HG02678 (cell line): ENCODE results near the gene TEKT2.
A peak's percentile ranks its signal among the peaks of the same experiment; 100 is the strongest.

Experiments
- ATAC-seq: cut with Tn5 transposase; IDR thresholded peaks from one replicate; pipeline ENCODE4 v1.9.1; 2021; ENCODE audit warnings: mild to moderate bottlenecking, moderate library complexity; ENCODE audit not compliant: unreplicated experiment

The TEKT2 gene

GRCh38 chr1:36087233-36088123 is 3.6 kb downstream of the TEKT2 start:
- no peak for ATAC-seq

- ATAC-seq, result no peak
Measured at GRCh38 chr1:36088265-36088576, 4.3 kb downstream of the TEKT2 start.

GRCh38 chr1:36088577-36089392 is 4.9 kb downstream of the TEKT2 start, which contains the start of gene ADPRS:
Gene ADPRS (plus strand): TSS chr1:36088892. CDS start chr1:36088905, 13 bp downstream.
- peak; percentile 81 for ATAC-seq

- ATAC-seq, result peak; percentile 8
Measured at GRCh38 chr1:36089393-36090121, 5.7 kb downstream of the TEKT2 start.

GRCh38 chr1:36091141-36091540 is 7.2 kb downstream of the TEKT2 start:
- ATAC-seq, result no peak

GRCh38 chr1:36091698-36092097 is 7.8 kb downstream of the TEKT2 start:
- ATAC-seq, result no peak

GRCh38 chr1:36092166-36092797 is 8.4 kb downstream of the TEKT2 start:
- no peak for ATAC-seq

GRCh38 chr1:36092798-36093185 is 8.9 kb downstream of the TEKT2 start:
- no peak for ATAC-seq

- no peak for ATAC-seq
Measured at GRCh38 chr1:36093226-36093625, 9.3 kb downstream of the TEKT2 start.

- ATAC-seq, result no peak
Measured at GRCh38 chr1:36093929-36094328, 10.0 kb downstream of the TEKT2 start.

- no peak for ATAC-seq
Measured at GRCh38 chr1:36094621-36095061, 10.7 kb downstream of the TEKT2 start.

- ATAC-seq, result no peak
Measured at GRCh38 chr1:36095760-36096405, 12.0 kb downstream of the TEKT2 start.

- no peak for ATAC-seq
Measured at GRCh38 chr1:36096500-36097432, 12.9 kb downstream of the TEKT2 start.

- ATAC-seq, result no peak
Measured at GRCh38 chr1:36097693-36098585, 14.0 kb downstream of the TEKT2 start.

GRCh38 chr1:36098650-36099365 is 14.9 kb downstream of the TEKT2 start:
- ATAC-seq, result no peak

GRCh38 chr1:36099681-36100341 is 15.9 kb downstream of the TEKT2 start:
- ATAC-seq, result no peak

GRCh38 chr1:36100376-36100775 is 16.5 kb downstream of the TEKT2 start:
- ATAC-seq, result no peak
